ENCODE data around the gene CCDC141. TPM values are rescaled to one million over a fixed set of nuclear protein-coding genes. Genes with fewer than 3 reads are reported as not detected.
"Not testable (repeated sequence)": the region's sequence is repeated elsewhere in the genome, so short reads cannot be mapped to it uniquely, and the experiment has no call there.

The CCDC141 gene
- total RNA-seq, 3 donors from 2014 or later (not counting 1 experiment from before 2014, with no cell fraction given): 2.0 to 3.1 (median 2.0) TPM

GRCh38 chr2:179017773-179018357 is 32.1 kb downstream of the CCDC141 start:
- H3K9me3 ChIP-seq (ENCODE audit: control insufficient read depth, insufficient read depth, low read length): no peaks in the 10 kb centered on the region
- no peaks in the 10 kb centered on the region for H3K36me3 Mint-ChIP-seq
- intact Hi-C loops (cut with micrococcal nuclease): no loop called here
- no peak overlapping the region for H3K27ac ChIP-seq (ENCODE audit: low read length)
- H3K4me1 Mint-ChIP-seq: no peaks in the 10 kb centered on the region
- H3K36me3 ChIP-seq (ENCODE audit: control insufficient read depth, insufficient read depth, low read length): no peaks in the 10 kb centered on the region
- no peaks in the 10 kb centered on the region for H3K27me3 Mint-ChIP-seq (ENCODE audit: low read depth in 2 of 2)
- H3K4me3 Mint-ChIP-seq: no peak overlapping the region
- DNase-seq (no peak), ATAC-seq (no peak)
- H3K9me3 Mint-ChIP-seq: peaks cover 0 to 4% of the 10 kb centered on the region in 2 donors
- no peaks in the 10 kb centered on the region for H3K27me3 ChIP-seq (ENCODE audit: control insufficient read depth, insufficient read depth, low read length)
- H3K27ac Mint-ChIP-seq: no peak overlapping the region
- 61% methylated on average over 3 of the region's 3 CpGs for WGBS (ENCODE audit: insufficient coverage)
- no peak overlapping the region for H3K4me3 ChIP-seq (ENCODE audit: low read length)
- H3K4me1 ChIP-seq (ENCODE audit: control insufficient read depth, insufficient read depth, low read length): peaks cover 3% of the 10 kb centered on the region
- no peak for TF ChIP-seq CTCF (IDR thresholded peaks at IDR 0.05)

GRCh38 chr2:179014189-179014588 is 35.7 kb downstream of the CCDC141 start:
- H3K4me3 Mint-ChIP-seq; H3K36me3 Mint-ChIP-seq; H3K9me3 ChIP-seq (ENCODE audit: control insufficient read depth, insufficient read depth, low read length); H3K4me3 ChIP-seq (ENCODE audit: low read length); H3K27ac Mint-ChIP-seq; H3K4me1 Mint-ChIP-seq; H3K27me3 ChIP-seq (ENCODE audit: control insufficient read depth, insufficient read depth, low read length); DNase-seq; H3K27ac ChIP-seq (ENCODE audit: low read length); H3K36me3 ChIP-seq (ENCODE audit: control insufficient read depth, insufficient read depth, low read length); ATAC-seq; intact Hi-C loops (cut with micrococcal nuclease); H3K27me3 Mint-ChIP-seq (ENCODE audit: low read depth in 2 of 2); H3K4me1 ChIP-seq (ENCODE audit: control insufficient read depth, insufficient read depth, low read length): not testable (repeated sequence)
- WGBS (ENCODE audit: insufficient coverage): 93% methylated on average over 3 of the region's 3 CpGs
- H3K9me3 Mint-ChIP-seq: peaks cover 7 to 14% of the 10 kb centered on the region in 2 donors

GRCh38 chr2:179005976-179006375 is 44.0 kb downstream of the CCDC141 start:
- Mint-ChIP-seq H3K9me3 (peaks cover 4 to 7% of the 10 kb centered on the region in 2 donors), H3K4me3 (no peak overlapping the region), H3K27me3 (ENCODE audit: low read depth in 2 of 2) (no peaks in the 10 kb centered on the region), H3K27ac (no peak overlapping the region), H3K4me1 (no peaks in the 10 kb centered on the region), H3K36me3 (no peaks in the 10 kb centered on the region)
- ATAC-seq (no peak), DNase-seq (no peak)
- Histone ChIP-seq H3K27ac (ENCODE audit: low read length) (no peak overlapping the region), H3K27me3 (ENCODE audit: control insufficient read depth, insufficient read depth, low read length) (no peaks in the 10 kb centered on the region), H3K4me1 (ENCODE audit: control insufficient read depth, insufficient read depth, low read length) (no peaks in the 10 kb centered on the region), H3K4me3 (ENCODE audit: low read length) (no peak overlapping the region), H3K36me3 (ENCODE audit: control insufficient read depth, insufficient read depth, low read length) (no peaks in the 10 kb centered on the region), H3K9me3 (ENCODE audit: control insufficient read depth, insufficient read depth, low read length) (no peaks in the 10 kb centered on the region)
- TF ChIP-seq CTCF (IDR thresholded peaks at IDR 0.05): no peak
- intact Hi-C loops (cut with micrococcal nuclease): no loop called here
- WGBS (ENCODE audit: insufficient coverage): 90% methylated on average over 1 of the region's 1 CpG

- DNase-seq (no peak), ATAC-seq (no peak)
- Histone ChIP-seq H3K27ac (ENCODE audit: low read length) (no peak overlapping the region), H3K27me3 (ENCODE audit: control insufficient read depth, insufficient read depth, low read length) (no peaks in the 10 kb centered on the region), H3K9me3 (ENCODE audit: control insufficient read depth, insufficient read depth, low read length) (no peaks in the 10 kb centered on the region), H3K4me1 (ENCODE audit: control insufficient read depth, insufficient read depth, low read length) (no peaks in the 10 kb centered on the region), H3K4me3 (ENCODE audit: low read length) (no peak overlapping the region), H3K36me3 (ENCODE audit: control insufficient read depth, insufficient read depth, low read length) (no peaks in the 10 kb centered on the region)
- 71% methylated on average over 4 of the region's 4 CpGs for WGBS (ENCODE audit: insufficient coverage)
- Mint-ChIP-seq H3K4me3 (no peak overlapping the region), H3K27me3 (ENCODE audit: low read depth in 2 of 2) (no peaks in the 10 kb centered on the region), H3K9me3 (peaks cover 0 to 6% of the 10 kb centered on the region in 2 donors), H3K36me3 (no peaks in the 10 kb centered on the region), H3K27ac (no peak overlapping the region), H3K4me1 (no peaks in the 10 kb centered on the region)
- TF ChIP-seq CTCF (IDR thresholded peaks at IDR 0.05): no peak
- intact Hi-C loops (cut with micrococcal nuclease): no loop called here
These were observed 50.5 kb downstream of the CCDC141 start for GRCh38 chr2:178999476-178999875.

Measured in natural killer cell (primary cell).